HG03095 (cell line): Measurements from ENCODE around the gene RMI1.

Source experiments
- ATAC-seq: cut with Tn5 transposase; IDR thresholded peaks from one replicate; pipeline ENCODE4 v1.9.1; 2021; ENCODE audit warnings: moderate library complexity; ENCODE audit not compliant: unreplicated experiment

The RMI1 gene

DNA sequence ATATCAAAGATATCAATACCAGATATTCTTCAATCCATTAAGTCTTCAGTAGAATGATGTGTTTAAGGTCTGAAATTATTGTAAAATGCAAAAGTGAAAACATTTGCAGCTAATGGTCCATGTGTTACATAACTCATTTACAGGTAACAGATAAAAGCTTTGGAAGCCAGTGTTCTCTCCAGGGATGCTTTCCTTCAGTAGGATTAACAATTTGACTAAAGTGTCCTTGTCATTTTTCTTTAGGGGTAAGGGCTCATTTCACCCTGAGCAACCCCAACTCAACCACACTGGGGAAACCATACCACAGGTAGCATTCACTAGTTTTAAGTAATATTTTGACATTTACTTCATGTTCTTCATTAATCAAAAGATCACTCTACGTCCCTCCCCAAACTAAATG, 13.5 kb upstream of the RMI1 start:
- no peak for ATAC-seq

DNA sequence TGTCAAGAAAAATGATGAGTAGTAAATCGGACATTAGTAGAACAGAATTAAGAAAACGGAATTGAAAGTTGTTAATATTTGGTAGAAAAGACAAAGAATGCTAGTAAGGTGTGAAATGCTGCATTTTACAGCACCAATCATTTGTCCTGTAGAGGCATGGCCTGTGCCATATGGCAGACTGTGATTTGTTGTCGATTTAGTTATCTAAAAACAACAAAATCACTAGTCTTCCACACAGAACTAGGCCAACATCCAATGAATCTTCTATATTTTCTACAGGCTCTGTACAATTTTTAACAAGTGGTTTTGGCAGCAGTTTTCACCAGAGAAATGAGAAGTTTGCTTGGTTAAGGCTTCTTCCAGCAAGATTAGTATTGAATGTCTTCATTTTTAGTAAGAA, 11.0 kb upstream of the RMI1 start:
- ATAC-seq: no peak

DNA sequence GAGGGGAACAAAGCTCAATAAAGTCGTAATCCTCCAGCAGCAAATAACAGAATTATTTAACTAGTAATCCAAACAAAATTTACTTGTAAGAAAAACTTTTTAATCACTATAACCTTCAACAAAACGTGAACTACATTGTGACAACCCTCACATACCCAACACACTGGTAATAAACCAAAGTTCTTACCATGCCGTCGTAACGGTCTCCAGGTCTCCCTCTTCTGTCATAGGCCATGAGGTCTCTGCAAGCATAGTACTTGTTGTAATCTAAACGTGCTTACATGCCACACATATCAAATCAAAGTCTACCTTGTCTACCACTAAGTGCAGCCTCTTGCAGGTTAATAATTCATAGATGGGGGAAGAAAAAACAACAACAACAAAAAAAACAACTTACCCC, 9.1 kb upstream of the RMI1 start:
- no peak for ATAC-seq

DNA sequence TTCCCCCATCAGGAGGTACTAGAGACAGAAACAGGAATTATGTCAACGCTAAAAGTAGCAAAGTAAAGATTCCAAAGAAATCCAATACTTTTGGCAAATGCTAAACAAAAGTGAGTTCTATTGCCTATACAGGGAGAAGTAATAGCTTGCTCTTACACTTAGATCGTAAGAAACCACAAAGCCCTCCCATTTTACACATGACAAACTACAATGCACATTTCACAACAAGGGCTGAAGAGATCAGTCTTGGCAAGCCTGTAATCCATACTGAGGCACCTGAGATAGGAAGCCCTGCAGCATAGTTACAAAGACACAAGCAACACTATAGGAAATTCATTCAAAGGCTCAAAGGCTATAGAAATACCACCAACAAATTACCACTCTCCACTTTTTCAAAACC, 8.3 kb upstream of the RMI1 start:
- no peak for ATAC-seq

DNA sequence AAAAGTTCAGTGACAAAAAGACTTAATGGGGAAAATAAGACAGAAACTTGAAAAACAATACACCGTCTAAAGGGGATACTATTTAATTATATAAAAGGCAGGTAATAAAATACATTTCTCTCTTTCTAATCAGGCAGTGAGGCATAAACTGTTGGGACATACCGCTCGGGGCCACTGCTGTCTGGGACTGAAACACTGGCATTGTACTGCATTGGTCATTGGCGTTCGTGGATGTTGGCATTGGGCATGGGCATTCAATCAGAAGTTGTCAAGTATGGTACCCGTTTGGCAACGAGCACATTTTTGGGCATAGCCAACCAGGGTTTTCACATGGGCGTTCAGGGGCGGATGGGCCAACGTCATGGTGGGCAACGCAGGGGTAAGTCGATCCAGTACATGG, 5.3 kb upstream of the RMI1 start:
- ATAC-seq: no peak

DNA sequence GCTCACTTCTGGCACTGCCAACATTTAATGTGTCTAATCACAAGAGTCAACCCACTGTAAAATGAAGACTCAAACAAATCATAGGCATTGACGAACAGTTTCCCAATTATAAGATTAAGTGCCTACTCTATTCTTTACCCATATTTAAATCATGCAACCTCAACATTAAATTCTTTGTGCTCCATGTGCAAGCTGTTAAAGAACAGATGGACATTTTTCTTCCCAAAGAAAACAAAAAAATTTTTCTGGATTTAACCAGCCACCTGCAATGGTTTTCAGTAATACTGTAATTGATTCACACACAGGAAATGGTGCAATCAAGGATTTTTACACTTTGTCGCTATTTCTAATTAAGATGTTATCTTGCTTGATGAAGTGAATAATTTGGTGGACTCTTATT, 4.2 kb upstream of the RMI1 start:
- no peak for ATAC-seq

DNA sequence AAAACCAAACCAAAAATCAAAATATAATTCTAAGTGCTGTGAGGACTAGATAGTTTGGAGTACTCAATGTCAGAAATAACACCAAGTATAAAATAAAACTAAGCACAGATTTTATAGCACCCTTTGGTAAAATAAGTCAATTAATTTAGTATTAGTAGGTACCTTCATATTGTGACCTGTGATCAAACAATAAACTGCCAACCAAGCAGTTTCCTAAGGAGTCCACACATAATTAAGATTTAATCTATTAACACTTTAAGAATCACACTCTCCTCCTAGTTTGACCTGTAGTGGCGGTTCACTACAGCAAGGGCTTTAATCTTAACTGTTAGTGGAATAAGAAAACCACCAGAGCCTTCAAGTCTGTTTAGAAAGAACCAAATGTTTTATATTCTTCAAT, 3.4 kb upstream of the RMI1 start:
- no peak for ATAC-seq

DNA sequence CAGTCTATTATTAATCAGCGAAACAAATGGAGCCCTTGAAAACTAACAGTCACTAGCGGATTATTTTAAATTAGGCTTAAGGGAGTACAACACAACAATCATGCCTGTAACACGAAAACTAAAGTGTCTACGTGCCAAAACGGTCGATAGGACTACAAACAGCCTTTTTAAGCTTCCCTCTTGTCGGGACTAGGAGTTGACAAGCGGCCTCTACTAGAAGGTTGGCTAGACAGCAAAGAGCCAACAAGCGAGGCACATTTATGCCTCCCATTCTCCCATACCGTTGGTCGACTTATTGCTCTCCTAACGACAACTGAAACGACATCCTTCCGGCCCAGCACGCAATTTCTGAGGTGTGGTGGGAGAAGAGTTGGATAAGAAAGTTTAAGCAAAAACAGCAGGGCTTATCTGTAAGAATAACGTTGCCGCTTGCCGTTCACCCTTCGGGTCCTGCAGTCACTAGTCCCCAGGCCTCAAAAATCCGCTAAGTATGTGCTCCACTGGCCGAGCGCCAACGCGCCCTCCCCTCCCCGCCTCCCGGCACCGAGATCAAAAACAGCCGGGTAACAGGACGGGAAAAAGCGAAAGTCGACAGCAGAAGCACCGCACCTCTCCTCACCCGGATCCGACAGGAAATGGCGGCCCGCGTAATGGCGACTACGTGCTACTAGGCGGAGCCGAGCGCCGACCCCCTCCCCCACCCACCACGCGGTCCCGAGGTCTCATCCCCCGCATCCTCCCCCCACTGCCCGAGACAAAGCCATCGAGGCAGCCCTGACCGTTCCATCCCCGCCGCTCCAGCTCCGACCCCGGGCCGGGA, 1.4 kb upstream of the RMI1 start:
- ATAC-seq: peak; percentile 22

DNA sequence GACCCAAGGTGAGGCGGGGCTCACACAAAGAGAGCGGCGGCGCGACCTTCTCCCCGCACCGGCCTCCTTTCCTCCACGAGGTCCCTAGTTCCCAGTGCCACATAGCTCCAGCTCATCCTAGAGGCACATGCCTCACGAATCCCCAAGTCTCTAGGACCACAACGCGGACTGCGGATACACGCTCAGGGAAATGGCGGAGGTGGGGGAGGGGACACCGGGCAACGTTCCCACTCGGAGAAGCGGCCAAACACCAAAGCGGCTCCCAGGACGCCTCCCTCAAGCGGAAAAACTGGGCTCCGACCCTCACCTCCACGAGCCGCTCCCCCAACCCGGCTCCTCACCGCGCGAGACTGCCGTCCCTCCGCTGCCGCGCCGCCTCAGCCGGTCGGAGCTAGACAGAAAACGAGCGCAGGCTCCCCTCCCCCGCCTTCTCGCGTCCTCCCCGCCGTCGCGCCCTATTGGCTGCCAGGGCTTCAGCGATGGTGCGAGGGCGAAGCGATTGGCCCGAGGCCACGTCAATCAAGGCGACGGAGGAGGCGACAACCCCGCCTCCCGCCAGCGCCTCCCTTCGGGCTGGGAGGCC, 702 bp upstream of the RMI1 start, which contains the start of gene HNRNPK:
Gene HNRNPK, minus strand, starts transcription at position 404 of the 583 bp plus-strand sequence. CDS start 1,963 bp downstream, outside the sequence.
- ATAC-seq: peak; percentile 80

DNA sequence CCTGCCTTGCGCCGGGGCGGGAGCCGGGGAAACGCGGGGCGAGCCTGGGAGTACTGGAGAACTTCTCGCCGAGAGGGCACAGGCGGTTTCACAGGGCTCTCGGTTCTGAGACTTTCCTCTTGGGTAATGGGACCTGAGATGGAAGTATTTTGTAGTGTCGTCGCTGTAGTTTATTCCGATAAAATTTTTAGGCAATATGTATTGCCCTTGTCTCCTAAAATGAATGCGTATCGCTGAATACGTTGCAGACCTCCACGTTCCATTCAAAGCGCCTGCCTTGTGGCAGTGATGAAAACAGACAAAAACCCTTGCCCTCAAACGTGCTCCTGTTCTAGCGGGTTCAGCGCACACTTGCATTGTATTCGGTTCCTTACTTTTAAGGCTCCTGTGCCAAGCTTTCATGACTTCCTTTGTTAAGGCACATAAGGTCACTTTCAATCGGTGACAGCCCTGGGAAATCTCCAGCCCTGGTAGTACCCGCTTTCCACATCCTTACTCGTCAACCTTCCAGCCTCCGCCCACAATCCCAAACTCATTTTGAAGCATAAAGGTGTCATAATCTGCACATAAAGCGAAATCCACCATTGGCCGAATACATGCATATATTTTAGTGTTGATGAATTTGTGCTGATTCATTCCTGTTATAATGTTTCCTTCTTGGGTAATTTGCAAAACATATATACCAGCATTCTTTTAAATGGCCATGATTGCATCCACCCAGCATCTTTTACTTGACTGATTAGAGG, 694 bp downstream of the RMI1 start:
- ATAC-seq: no peak

DNA sequence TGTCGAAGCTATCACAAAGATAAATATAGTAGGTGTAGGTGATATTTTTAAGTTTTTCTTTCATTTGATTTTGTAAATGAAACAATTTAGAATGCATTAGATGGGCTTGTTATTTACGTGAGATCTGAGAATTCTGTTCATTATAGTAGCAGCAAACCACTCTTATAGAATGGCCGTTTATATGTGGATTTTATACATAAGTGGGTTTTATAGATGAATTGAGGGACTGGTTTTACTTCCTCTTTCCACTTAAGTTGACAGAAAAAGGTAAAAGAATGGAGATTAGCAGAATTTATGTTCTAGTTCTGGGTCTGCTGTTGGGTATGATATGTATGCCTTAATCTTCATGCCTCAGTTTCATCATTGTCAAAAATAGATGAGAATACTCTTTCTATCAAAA, 5.6 kb downstream of the RMI1 start:
- ATAC-seq: peak; percentile 46

DNA sequence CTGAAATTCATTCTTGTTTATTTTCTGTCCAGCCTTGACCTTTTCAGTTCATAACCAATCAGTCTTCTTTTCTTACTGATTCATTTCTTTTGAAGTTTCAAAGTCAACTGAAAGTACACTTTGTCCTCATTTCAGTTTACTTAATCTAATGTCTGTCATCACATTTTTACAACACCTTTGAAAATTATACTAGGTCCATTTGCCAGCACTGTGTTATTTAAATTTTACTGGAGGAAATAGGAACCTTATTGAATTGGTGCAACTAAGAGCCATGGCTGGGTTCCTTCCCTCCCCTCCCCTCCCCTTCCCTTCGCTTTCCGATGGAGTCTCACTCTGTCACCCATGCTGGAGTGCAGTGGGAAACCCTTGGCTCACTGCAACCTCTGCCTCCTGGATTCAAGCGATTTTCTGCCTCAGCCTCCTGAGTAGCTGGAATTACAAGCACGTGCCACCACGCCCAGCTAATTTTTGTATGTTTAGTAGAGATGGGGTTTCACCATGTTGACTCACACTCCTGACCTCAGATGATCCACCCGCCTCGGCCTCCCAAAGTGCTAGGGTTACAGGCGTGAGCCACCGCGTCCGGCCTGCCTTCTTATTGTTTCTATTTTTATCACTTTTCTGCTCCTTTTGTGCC, 6.3 kb downstream of the RMI1 start:
- no peak for ATAC-seq

DNA sequence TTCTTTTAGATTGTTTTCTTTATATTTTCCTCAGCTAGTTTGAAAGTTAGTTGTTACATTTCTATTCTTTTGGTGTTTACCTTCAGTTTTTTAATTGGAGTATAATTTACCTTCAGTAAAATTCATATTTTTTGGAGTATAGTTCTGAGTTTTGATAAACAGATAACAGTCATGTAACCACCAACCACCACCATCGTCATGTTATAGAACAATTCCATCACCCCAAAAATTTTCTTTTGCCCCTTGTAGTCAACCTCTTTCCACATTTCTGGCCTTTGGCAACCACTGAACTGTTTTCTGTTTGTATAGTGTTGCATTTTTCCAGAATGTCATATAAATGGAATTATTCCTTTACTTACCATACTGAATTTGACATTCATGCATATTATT, 6.8 kb downstream of the RMI1 start:
- ATAC-seq: no peak

DNA sequence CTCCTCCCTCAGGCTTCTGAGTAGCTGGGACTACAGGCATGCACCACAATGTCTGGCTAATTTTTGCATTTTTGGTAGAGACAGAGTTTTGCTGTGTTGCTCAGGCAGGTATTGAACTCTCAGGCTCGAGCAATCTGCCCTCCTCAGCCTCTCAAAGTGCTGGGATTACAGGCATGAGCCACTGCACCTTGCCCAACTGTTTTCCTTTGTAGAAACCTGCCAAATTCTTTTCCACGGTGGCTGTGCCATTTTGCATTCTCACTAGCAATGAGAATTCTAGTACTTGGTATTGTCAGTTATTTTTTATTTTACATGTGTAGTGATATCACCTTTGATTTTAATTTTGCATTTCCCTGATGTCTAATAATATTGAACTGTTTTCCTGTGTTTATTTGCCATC, 7.8 kb downstream of the RMI1 start:
- ATAC-seq: no peak

DNA sequence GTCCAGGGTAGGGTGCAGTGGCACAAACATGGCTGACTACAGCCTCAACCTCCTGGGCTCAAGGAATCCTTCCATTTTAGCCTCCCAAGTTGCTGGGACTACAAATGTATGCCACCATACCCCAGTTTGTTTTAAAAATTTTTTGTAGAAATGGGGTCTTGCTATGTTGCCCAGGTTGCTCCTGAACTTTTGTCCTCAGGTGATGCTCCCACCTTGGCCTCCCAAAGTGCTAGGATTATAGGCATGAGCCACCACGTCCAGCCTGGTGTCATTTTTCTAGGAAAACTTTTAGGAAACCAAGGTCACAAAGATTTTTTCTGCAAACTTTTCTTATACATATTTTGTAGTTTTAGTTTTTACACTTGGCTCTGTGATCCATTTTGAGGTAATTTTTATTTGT, 10.8 kb downstream of the RMI1 start:
- ATAC-seq: no peak

DNA sequence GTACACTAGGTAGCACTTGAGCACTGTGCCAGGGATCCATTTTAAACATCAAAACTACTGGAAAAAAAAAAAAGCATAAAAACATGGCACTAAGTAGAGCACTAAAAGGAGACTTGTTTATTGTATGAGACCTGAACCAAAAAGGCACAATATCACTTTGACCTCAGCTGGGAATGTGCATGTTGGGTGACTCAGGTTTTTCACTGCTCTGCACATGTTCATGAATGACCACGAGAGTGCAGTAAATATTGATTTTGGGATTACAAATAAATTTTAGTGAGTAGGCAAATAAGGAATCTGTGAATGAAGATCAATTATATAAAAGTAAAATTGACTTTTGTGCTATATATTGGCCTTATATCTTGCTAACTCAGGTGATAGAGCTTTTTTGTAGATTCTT, 11.8 kb downstream of the RMI1 start:
- ATAC-seq: no peak

DNA sequence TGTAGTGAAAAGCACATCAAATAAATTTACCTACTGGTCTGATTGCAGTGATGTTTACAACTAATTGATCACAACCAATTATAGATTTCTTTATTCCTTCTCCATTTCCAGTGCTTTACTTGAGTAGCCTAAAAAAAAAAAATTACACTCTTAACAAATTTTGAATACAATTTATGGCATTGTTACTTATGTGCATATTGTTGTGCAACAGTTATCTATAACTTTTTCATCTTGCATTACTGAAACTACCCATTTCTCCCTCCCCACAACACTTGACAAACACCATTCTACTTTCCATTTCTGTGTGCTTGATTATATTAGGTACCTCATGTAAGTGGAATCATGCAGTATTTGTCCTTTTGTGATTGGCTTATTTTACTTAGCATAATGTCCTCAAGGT, 12.3 kb downstream of the RMI1 start:
- ATAC-seq: no peak

DNA sequence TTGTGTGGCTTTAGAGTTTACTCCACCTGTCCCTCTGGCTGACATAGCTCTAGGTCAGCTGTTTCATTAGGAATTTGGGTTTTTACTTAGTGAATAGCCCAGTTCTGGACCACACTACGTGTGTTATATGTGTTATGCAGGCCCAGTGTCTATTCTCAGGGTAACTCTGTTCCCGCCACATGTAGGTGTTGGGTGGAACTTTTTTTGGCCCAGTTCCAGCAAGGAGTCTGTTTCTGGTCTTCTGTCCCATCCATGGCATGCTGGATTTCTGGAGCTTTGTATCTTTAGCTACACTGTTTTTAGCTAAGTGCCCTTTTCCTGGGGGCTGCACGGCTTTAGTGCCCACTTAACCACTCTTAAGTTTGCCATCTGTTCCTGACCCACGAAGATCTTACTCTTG, 15.5 kb downstream of the RMI1 start:
- ATAC-seq: no peak

DNA sequence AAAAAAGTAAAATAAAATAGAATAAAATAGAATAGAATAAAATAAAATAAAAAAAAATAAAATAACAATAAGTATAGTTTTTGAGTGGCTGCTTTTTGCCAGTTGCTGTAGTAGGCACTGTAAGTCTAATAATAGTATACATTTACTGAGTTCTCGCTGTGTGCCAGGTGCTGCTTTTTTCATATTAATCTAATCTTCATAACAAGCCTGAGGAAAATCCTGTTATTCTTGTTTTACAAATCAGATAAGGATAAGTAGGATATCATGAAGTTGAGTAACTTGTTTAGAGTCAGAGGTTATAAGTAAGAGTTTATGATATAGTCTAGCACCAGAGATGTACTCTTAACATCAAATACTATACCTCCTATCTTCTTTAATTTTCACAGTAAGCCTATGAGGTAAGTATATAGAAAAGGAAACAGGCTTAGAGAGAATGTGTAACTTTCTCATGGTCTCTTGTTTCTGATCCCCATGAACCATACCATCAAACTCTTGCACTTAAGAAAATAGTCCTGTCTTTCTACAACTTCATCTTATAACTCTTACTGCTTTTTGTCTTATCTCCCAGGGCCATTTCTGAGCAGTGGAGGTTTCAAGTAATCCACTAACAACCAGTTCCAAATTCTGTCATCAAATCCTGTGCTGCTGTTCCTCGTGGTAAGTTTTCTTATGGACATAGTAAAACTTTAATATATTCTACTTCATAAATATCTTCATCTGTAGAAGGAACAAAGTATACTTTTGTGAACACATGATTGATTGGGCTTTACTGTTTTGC, 18.7 kb downstream of the RMI1 start:
- ATAC-seq: no peak

DNA sequence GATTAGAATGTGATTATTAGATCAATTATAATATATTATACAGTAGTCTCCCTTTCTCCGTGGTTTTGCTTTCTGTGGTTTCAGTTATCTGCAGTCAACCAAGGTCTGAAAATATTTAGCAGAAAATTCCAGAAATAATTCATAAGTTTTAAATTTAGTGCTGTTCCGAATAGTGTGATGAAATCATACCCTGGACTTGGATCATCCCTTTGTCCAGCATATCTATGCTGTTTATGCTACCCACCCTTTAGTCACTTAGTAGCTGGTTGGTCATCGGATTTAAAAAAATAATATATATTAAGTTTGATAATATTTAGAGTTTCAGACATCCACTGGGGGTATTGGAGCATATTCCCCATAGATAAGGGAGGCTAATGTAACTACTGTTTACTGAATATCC, 19.6 kb downstream of the RMI1 start:
- no peak for ATAC-seq

DNA sequence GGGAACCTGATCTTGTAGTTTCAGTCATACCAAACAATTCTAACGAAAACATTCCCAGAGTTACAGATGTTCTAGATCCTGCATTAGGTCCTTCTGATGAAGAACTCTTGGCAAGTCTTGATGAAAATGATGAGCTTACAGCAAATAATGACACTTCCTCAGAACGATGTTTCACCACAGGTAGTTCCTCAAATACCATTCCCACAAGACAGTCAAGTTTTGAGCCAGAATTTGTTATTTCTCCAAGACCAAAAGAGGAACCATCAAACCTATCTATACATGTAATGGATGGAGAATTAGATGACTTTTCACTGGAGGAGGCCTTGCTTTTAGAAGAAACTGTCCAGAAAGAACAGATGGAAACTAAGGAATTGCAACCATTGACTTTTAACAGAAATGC, 21.0 kb downstream of the RMI1 start:
- ATAC-seq: no peak
